Measurements from ENCODE around the gene NTM.

Gene NTM

GRCh38 chr11:132039521-132039920 lies 669.1 kb downstream of the NTM start:
- TF ChIP-seq CTCF (IDR thresholded peaks at IDR 0.05; ENCODE audit: low read depth, low read length, missing control alignments), result no peak
- DNase-seq (ENCODE audit: low read depth), result no peak
- no peak overlapping the region for H3K4me3 ChIP-seq (ENCODE audit: low read depth, low read length)

- no peak for TF ChIP-seq CTCF (IDR thresholded peaks at IDR 0.05; ENCODE audit: low read depth, low read length, missing control alignments)
- DNase-seq (ENCODE audit: low read depth), result no peak
- no peak overlapping the region for H3K4me3 ChIP-seq (ENCODE audit: low read depth, low read length)
Observed at GRCh38 chr11:132042296-132042695, 671.9 kb downstream of the NTM start.

GRCh38 chr11:132043714-132044113 lies 673.3 kb downstream of the NTM start:
- no peak overlapping the region for H3K4me3 ChIP-seq (ENCODE audit: low read depth, low read length)
- no peak for TF ChIP-seq CTCF (IDR thresholded peaks at IDR 0.05; ENCODE audit: low read depth, low read length, missing control alignments)
- no peak for DNase-seq (ENCODE audit: low read depth)

GRCh38 chr11:132045107-132045506 lies 674.7 kb downstream of the NTM start:
- DNase-seq (ENCODE audit: low read depth), result no peak
- no peak overlapping the region for H3K4me3 ChIP-seq (ENCODE audit: low read depth, low read length)
- TF ChIP-seq CTCF (IDR thresholded peaks at IDR 0.05; ENCODE audit: low read depth, low read length, missing control alignments), result no peak

- no peak for TF ChIP-seq CTCF (IDR thresholded peaks at IDR 0.05; ENCODE audit: low read depth, low read length, missing control alignments)
- H3K4me3 ChIP-seq (ENCODE audit: low read depth, low read length), result no peak overlapping the region
- DNase-seq (ENCODE audit: low read depth), result no peak
Observed at GRCh38 chr11:132046288-132046865, 676.0 kb downstream of the NTM start.

- TF ChIP-seq CTCF (IDR thresholded peaks at IDR 0.05; ENCODE audit: low read depth, low read length, missing control alignments), result no peak
- no peak for DNase-seq (ENCODE audit: low read depth)
Observed at GRCh38 chr11:132047167-132047566, 676.8 kb downstream of the NTM start.

GRCh38 chr11:132048040-132048439 lies 677.6 kb downstream of the NTM start:
- H3K4me3 ChIP-seq (ENCODE audit: low read depth, low read length), result no peak overlapping the region
- no peak for TF ChIP-seq CTCF (IDR thresholded peaks at IDR 0.05; ENCODE audit: low read depth, low read length, missing control alignments)
- DNase-seq (ENCODE audit: low read depth), result no peak

More at GRCh38 chr11:132047167-132047566, 676.8 kb downstream of the NTM start:
- H3K4me3 ChIP-seq (ENCODE audit: low read depth, low read length), result no peak overlapping the region

All from GM12864 (cell line).